Measurements from ENCODE around the gene KLK15.

DNA sequence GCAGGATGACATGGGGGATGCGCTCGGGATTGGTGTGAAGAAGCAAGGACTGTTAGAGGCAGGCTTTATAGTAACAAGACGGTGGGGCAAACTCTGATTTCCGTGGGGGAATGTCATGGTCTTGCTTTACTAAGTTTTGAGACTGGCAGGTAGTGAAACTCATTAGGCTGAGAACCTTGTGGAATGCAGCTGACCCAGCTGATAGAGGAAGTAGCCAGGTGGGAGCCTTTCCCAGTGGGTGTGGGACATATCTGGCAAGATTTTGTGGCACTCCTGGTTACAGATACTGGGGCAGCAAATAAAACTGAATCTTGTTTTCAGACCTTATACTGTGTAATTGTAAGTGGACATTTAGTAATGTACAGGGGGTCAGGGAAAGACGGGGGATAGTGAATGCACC is 46.9 kb upstream of the KLK15 start:
- TF ChIP-seq, protein P1, sequence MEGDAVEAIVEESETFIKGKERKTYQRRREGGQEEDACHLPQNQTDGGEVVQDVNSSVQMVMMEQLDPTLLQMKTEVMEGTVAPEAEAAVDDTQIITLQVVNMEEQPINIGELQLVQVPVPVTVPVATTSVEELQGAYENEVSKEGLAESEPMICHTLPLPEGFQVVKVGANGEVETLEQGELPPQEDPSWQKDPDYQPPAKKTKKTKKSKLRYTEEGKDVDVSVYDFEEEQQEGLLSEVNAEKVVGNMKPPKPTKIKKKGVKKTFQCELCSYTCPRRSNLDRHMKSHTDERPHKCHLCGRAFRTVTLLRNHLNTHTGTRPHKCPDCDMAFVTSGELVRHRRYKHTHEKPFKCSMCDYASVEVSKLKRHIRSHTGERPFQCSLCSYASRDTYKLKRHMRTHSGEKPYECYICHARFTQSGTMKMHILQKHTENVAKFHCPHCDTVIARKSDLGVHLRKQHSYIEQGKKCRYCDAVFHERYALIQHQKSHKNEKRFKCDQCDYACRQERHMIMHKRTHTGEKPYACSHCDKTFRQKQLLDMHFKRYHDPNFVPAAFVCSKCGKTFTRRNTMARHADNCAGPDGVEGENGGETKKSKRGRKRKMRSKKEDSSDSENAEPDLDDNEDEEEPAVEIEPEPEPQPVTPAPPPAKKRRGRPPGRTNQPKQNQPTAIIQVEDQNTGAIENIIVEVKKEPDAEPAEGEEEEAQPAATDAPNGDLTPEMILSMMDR (conservative IDR thresholded peaks at IDR 0.05; ENCODE audit: low read depth, low read length), result no peak
- TF ChIP-seq RCOR1 (IDR thresholded peaks at IDR 0.05; ENCODE audit: insufficient replicate concordance, low read length) (no peak), MAFK (IDR thresholded peaks at IDR 0.05; ENCODE audit: low read depth, low read length) (no peak), POLR2A (IDR thresholded peaks at IDR 0.05; ENCODE audit: low read depth, low read length) (no peak), RFX5 (IDR thresholded peaks at IDR 0.05; ENCODE audit: low read depth, low read length) (no peak), SMC3 (IDR thresholded peaks at IDR 0.05; ENCODE audit: low read depth, low read length) (no peak), BHLHE40 (IDR thresholded peaks at IDR 0.05; ENCODE audit: low read depth, low read length) (no peak), RAD21 (IDR thresholded peaks at IDR 0.05; ENCODE audit: low read length) (no peak), MXI1 (IDR thresholded peaks at IDR 0.05; ENCODE audit: borderline replicate concordance, low read depth, low read length) (no peak), CHD1 (IDR thresholded peaks at IDR 0.05; ENCODE audit: low read depth, low read length) (no peak), CEBPB (IDR thresholded peaks at IDR 0.05; ENCODE audit: low read depth, low read length) (no peak)
- TF ChIP-seq, protein P2, sequence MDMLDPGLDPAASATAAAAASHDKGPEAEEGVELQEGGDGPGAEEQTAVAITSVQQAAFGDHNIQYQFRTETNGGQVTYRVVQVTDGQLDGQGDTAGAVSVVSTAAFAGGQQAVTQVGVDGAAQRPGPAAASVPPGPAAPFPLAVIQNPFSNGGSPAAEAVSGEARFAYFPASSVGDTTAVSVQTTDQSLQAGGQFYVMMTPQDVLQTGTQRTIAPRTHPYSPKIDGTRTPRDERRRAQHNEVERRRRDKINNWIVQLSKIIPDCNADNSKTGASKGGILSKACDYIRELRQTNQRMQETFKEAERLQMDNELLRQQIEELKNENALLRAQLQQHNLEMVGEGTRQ (IDR thresholded peaks at IDR 0.05; ENCODE audit: low read depth, low read length), result no peak

Measured in IMR-90 (cell line).